OCI-LY1 (cell line): Measurements from ENCODE around the gene CMTR1.
A peak's percentile ranks its signal among the peaks of the same experiment; 100 is the strongest.

Source experiments
- H2AFZ ChIP-seq: fragments of 200-600 bp; sonication (generic), shearing (Covaris generic); 2 replicates; pipeline ENCODE4 v1.6.0; 2014; ENCODE audit warnings: antibody characterized with exemption, mild to moderate bottlenecking, low read length
- H3F3A ChIP-seq: fragments of 200-600 bp; sonication (generic), shearing (Covaris generic); 2 replicates; pipeline ENCODE4 v1.6.0; 2014; ENCODE audit warnings: mild to moderate bottlenecking, antibody characterized with exemption, low read length, moderate library complexity; ENCODE audit not compliant: insufficient read depth
- H3K27ac ChIP-seq: fragments of 200-600 bp; sonication (generic); 2 replicates; pipeline ENCODE4 v1.5.1; 2014; ENCODE audit warnings: low read length, mixed run types, mild to moderate bottlenecking, low read depth; ENCODE audit not compliant: poor library complexity, severe bottlenecking
- H3K27me3 ChIP-seq: fragments of 200-600 bp; sonication (generic); 2 replicates; pipeline ENCODE4 v1.6.0; 2014; ENCODE audit warnings: antibody characterized with exemption, mild to moderate bottlenecking, low read length, moderate library complexity; ENCODE audit not compliant: insufficient read depth
- H3K36me3 ChIP-seq: fragments of 200-600 bp; sonication (generic); 2 replicates; pipeline ENCODE4 v1.6.1; 2014; ENCODE audit warnings: mild to moderate bottlenecking, antibody characterized with exemption, low read length, moderate library complexity, mixed read lengths; ENCODE audit not compliant: insufficient read depth
- H3K4me1 ChIP-seq: fragments of 200-600 bp; sonication (generic); 2 replicates; pipeline ENCODE4 v1.5.1; 2014; ENCODE audit warnings: mild to moderate bottlenecking, low read length, moderate library complexity; ENCODE audit not compliant: insufficient read depth, severe bottlenecking
- H3K4me2 ChIP-seq: fragments of 200-600 bp; sonication (generic), shearing (Covaris generic); 2 replicates; pipeline ENCODE4 v1.6.1; 2014; ENCODE audit warnings: low read length
- H3K4me3 ChIP-seq: fragments of 200-600 bp; sonication (generic); 2 replicates; pipeline ENCODE4 v1.5.1; 2014; ENCODE audit warnings: low read length, low read depth, mild to moderate bottlenecking, mixed read lengths; ENCODE audit not compliant: poor library complexity, severe bottlenecking
- H3K79me2 ChIP-seq: fragments of 200-600 bp; shearing (Covaris generic); 2 replicates; pipeline ENCODE4 v1.6.1; 2016; ENCODE audit warnings: mixed run types, low read length, mixed read lengths; ENCODE audit not compliant: insufficient read depth
- H3K9ac ChIP-seq: fragments of 200-600 bp; sonication (generic), shearing (Covaris generic); 2 replicates; pipeline ENCODE4 v1.6.1; 2014; ENCODE audit warnings: mild to moderate bottlenecking, low read length, mixed read lengths
- H3K9me2 ChIP-seq: fragments of 200-600 bp; sonication (generic), shearing (Covaris generic); 2 replicates; pipeline ENCODE4 v1.6.1; 2014; ENCODE audit warnings: low read depth, mild to moderate bottlenecking, low read length, mixed read lengths
- H3K9me3 ChIP-seq: fragments of 200-600 bp; shearing (Covaris generic); 2 replicates; pipeline ENCODE4 v1.6.1; 2014; ENCODE audit warnings: low read length, mixed read lengths
- H4K20me1 ChIP-seq: fragments of 200-600 bp; sonication (generic), shearing (Covaris generic); 2 replicates; pipeline ENCODE4 v1.6.0; 2016; ENCODE audit warnings: mild to moderate bottlenecking, low read length; ENCODE audit not compliant: insufficient read depth
- CTCF ChIP-seq: fragments of 200-600 bp; sonication (generic), shearing (Covaris generic); IDR thresholded peaks from 2 replicates; pipeline ENCODE4 v1.5.1; 2017; ENCODE audit warnings: mild to moderate bottlenecking, antibody characterized with exemption, low read length, moderate library complexity, mixed read lengths
- EZH2 ChIP-seq: fragments of 200-600 bp; sonication (generic), shearing (Covaris generic); IDR thresholded peaks from 2 replicates; pipeline ENCODE4 v1.8.0; 2017; ENCODE audit warnings: borderline replicate concordance, mixed run types, mild to moderate bottlenecking, antibody characterized with exemption, low read length, moderate library complexity, mixed read lengths

CMTR1 gene

DNA sequence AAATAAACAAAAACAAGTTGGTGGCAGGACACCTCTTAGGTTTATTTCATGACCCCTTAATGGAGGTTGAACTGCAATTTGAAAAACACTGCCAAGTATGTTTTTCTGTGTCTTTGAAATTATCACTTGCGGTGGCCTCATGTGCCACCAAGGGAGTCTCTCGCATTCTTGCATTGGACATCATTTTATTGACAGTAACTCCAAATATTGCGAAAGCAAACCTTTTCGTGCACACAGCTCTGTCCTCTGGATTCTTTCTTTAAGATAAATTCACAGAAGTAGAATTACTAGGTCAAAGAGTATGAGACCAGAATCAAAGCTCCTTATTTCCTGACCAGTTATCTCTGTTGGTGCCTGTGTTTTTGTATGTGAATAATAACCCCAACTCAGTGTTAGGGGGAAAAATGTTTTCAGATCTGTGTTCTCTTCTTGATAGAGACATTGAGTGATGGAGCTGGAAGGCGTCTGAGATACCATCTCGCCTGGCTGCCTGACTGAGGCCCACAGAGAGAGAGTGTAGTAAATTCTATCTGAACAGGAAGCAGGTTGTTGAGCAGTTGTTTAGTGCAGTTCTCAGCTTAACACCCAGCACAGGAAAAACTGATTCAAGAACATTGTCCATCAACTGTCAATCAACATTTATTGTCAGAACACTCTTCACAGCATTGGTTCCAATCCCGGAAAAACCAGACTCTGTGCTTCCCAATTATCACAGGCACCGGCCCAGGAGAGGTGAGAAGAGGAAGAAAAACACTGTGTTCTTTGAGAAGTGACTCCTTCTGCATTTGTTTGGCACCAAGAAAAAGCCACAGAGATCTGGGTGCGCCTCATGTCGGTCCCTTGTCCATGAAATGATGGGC is 68.8 kb downstream of the CMTR1 start:
- Histone ChIP-seq H3K27ac (peak overlapping the region; percentile 35), H3K9me2 (no peaks in the 10 kb centered on the region), H2AFZ (peak overlapping the region; percentile 55; the same call in 1 of the 2 replicates), H3K79me2 (0 out of 2 replicates have a peak, but pooled peaks cover 5% of the 10 kb centered on the region), H3F3A (no peaks in the 10 kb centered on the region), H3K9ac (no peak overlapping the region; the same call in 1 of the 2 replicates), H3K27me3 (no peaks in the 10 kb centered on the region), H3K9me3 (no peaks in the 10 kb centered on the region), H3K4me2 (no peak overlapping the region), H3K36me3 (0 out of 2 replicates have a peak, but pooled peaks cover 2% of the 10 kb centered on the region), H4K20me1 (no peaks in the 10 kb centered on the region), H3K4me1 (peaks cover 54% of the 10 kb centered on the region), H3K4me3 (no peak overlapping the region)
- TF ChIP-seq EZH2, result no peak
- no peak for TF ChIP-seq CTCF

GRCh38 chr6:37502703-37503291 is 69.8 kb downstream of the CMTR1 start:
- Histone ChIP-seq H3K4me2 (no peak overlapping the region), H3K4me3 (no peak overlapping the region), H3K9me2 (no peaks in the 10 kb centered on the region), H4K20me1 (no peaks in the 10 kb centered on the region), H3F3A (no peaks in the 10 kb centered on the region), H3K9me3 (no peaks in the 10 kb centered on the region), H3K9ac (no peak overlapping the region), H3K79me2 (0 out of 2 replicates have a peak, but pooled peaks cover 5% of the 10 kb centered on the region), H3K27ac (no peak overlapping the region), H2AFZ (no peak overlapping the region), H3K27me3 (no peaks in the 10 kb centered on the region), H3K36me3 (no peaks in the 10 kb centered on the region), H3K4me1 (peaks cover 44% of the 10 kb centered on the region)
- TF ChIP-seq EZH2 (no peak), CTCF (no peak)

- Histone ChIP-seq H3K36me3 (no peaks in the 10 kb centered on the region), H3K27me3 (no peaks in the 10 kb centered on the region), H3K4me1 (peaks cover 38% of the 10 kb centered on the region), H3K79me2 (0 out of 2 replicates have a peak, but pooled peaks cover 5% of the 10 kb centered on the region), H3K9me3 (no peaks in the 10 kb centered on the region), H3K4me2 (no peak overlapping the region; the same call in 1 of the 2 replicates), H3F3A (no peaks in the 10 kb centered on the region), H3K9me2 (no peaks in the 10 kb centered on the region), H3K4me3 (no peak overlapping the region), H2AFZ (no peak overlapping the region), H4K20me1 (no peaks in the 10 kb centered on the region), H3K27ac (no peak overlapping the region), H3K9ac (no peak overlapping the region)
- no peak for TF ChIP-seq EZH2
- TF ChIP-seq CTCF, result no peak
These were observed 70.4 kb downstream of the CMTR1 start for GRCh38 chr6:37503309-37503965.
